Tibial artery (tissue), 4 donors: ENCODE results near the gene RASAL3.

Experiments
- DNase-seq, 2 donors: peaks; one replicate each; pipeline ENCODE4 v3.0.0-alpha.2; 2019
- H3K27ac ChIP-seq, 2 donors: fragments of 200-600 bp; sonication (generic) in 1 of 2; 1 replicate in 1 of 2; 2 replicates in 1 of 2; pipeline ENCODE4 v1.5.1; 2018 to 2019; ENCODE audit warnings: mild to moderate bottlenecking in 1 of 2
- H3K27me3 ChIP-seq, 2 donors: fragments of 200-600 bp; sonication (generic) in 1 of 2; one replicate each; pipeline versions ENCODE4 v1.5.1 to v1.6.0; 2016 to 2019
- H3K36me3 ChIP-seq, 3 donors: fragments of 200-600 bp; sonication (generic) in 2 of 3; one replicate each; pipeline ENCODE4 v1.5.1; 2016 to 2019; ENCODE audit warnings: mild to moderate bottlenecking in 2 of 3
- H3K4me1 ChIP-seq, 4 donors: fragments of 200-600 bp; sonication (generic) in 2 of 4; 1 replicate in 3 of 4; 2 replicates in 1 of 4; pipeline ENCODE4 v1.5.1; 2016 to 2019
- H3K4me3 ChIP-seq, 2 donors: fragments of 200-600 bp; sonication (generic) in 1 of 2; 1 replicate in 1 of 2; 2 replicates in 1 of 2; pipeline ENCODE4 v1.5.1; 2018 to 2019; ENCODE audit warnings: mild to moderate bottlenecking in 2 of 2
- H3K9me3 ChIP-seq, 3 donors: fragments of 200-600 bp; sonication (generic) in 1 of 3; one replicate each; pipeline ENCODE4 v1.5.1; 2016 to 2019
- CTCF ChIP-seq, 2 experiments: fragments of 200-600 bp in 1 of 2; fragments of 450-650 bp in 1 of 2; IDR thresholded peaks; one replicate each; pipeline ENCODE4 v1.5.1; 2017 to 2019; ENCODE audit warnings: antibody characterized with exemption in 2 of 2, mild to moderate bottlenecking in 1 of 2, moderate library complexity in 1 of 2
- intact Hi-C: fragments of 100-400 bp; cut with DNase I; formaldehyde crosslinking; loops from one replicate; pipeline ENCODE4 v1.15.0; 2023; ENCODE audit warnings: low total_unique reads

RASAL3 gene

DNA sequence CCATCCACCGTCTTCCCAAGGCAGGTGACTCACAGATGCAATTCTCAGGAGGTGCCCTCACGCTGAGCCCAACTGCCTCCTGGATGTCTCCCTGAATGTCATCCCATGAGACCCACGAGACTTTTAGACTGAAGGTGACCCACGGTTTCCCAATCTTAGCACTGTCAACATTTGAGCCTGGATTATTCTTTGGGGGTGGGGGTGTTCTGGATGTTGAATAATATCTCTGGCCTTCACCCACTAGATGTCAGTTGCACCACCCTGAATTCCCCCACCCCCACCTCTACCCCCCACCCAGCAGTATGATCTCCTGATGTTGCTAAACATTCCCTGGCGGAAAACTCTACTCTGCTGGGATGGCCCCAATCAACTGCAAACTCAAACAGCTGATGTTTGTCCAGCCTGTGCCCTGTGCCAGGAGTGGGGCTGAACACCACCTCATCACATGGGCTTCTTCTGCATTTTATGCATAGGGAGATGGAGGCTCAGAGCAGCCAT lies 41.8 kb upstream of the RASAL3 start:
- H3K36me3 ChIP-seq, result no peaks in the 10 kb centered on the region
- peaks cover 0 to 12% (median 6%) of the 10 kb centered on the region in 4 donors for H3K4me1 ChIP-seq
- no peak for TF ChIP-seq CTCF (IDR thresholded peaks at IDR 0.05)
- no peak overlapping the region for H3K4me3 ChIP-seq
- no peak for DNase-seq
- intact Hi-C loops, result no loop called here
- peaks cover 0 to 82% of the 10 kb centered on the region in 2 donors for H3K27me3 ChIP-seq
- H3K27ac ChIP-seq, result no peak overlapping the region
- no peaks in the 10 kb centered on the region for H3K9me3 ChIP-seq

- TF ChIP-seq CTCF (IDR thresholded peaks at IDR 0.05), result no peak
- intact Hi-C loops, result no loop called here
- Histone ChIP-seq H3K9me3 (no peaks in the 10 kb centered on the region), H3K27ac (no peak overlapping the region), H3K27me3 (peaks cover 0 to 55% of the 10 kb centered on the region in 2 donors), H3K4me1 (no peaks in the 10 kb centered on the region), H3K4me3 (no peak overlapping the region), H3K36me3 (no peaks in the 10 kb centered on the region)
- no peak for DNase-seq
Measured at GRCh38 chr19:15502264-15502663, 37.9 kb upstream of the RASAL3 start.

- DNase-seq, result no peak
- no peaks in the 10 kb centered on the region for H3K36me3 ChIP-seq
- no peaks in the 10 kb centered on the region for H3K9me3 ChIP-seq
- intact Hi-C loops, result no loop called here
- TF ChIP-seq CTCF (IDR thresholded peaks at IDR 0.05), result no peak
- H3K4me3 ChIP-seq, result no peak overlapping the region
- peaks cover 0 to 48% of the 10 kb centered on the region in 2 donors for H3K27me3 ChIP-seq
- no peaks in the 10 kb centered on the region for H3K4me1 ChIP-seq
- no peak overlapping the region for H3K27ac ChIP-seq
Measured at GRCh38 chr19:15501596-15501995, 37.3 kb upstream of the RASAL3 start.

DNA sequence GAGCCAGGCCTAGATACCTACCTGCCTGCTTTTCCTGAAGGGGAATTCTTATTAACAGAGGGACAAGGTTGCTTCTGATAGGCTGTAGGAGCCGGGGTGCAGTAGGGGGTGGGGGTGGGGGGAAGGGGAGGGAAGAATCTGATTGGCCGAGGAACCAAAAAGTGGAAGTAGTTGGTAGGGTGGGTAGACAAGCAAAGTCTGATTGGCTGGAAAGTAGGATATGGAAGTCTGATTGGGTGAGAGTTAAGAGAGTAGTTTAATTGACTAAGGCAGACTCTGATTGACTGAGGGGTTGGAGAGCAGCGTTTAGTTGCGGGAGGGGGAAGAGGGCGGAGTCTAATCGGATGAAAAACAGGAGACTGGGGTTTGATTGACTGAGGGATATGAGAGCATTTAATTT lies 34.6 kb upstream of the RASAL3 start:
- intact Hi-C loops, result no loop called here
- H3K36me3 ChIP-seq, result no peaks in the 10 kb centered on the region
- DNase-seq, result no peak
- peaks cover 0 to 28% of the 10 kb centered on the region in 2 donors for H3K27me3 ChIP-seq
- H3K4me1 ChIP-seq, result no peaks in the 10 kb centered on the region
- TF ChIP-seq CTCF (IDR thresholded peaks at IDR 0.05), result no peak
- no peak overlapping the region for H3K27ac ChIP-seq
- H3K4me3 ChIP-seq, result no peak overlapping the region
- no peaks in the 10 kb centered on the region for H3K9me3 ChIP-seq

DNA sequence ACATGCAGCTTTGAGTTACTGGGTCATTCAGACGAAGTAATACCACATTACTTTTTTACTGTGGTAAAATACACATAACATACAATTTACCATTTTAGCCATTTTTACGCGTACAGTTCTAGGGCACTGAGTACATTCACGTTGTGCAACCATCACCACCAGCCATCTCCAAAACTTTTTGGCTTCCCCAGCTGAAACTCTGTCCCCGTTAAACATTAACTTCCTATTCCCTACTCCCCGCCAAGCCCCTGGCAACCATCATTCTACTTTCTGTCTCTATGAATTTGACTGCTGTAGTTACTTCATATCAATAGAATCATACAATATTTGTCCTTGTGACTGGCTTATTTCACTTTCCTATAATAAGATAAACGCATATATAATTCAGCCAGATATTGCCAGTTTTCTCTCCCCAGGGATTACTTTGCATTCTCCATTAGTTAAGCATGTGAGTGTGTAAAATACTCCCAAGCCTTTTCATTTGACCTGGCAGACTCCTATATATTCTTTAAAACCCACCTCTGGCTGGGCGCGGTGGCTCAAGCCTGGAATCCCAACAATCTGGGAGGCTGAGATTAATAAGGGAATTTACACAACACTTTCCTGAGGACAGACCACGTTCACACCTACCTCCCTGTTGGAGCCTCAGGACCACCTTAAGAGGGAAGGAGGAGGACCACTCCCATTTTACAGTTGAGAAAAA lies 34.0 kb upstream of the RASAL3 start:
- intact Hi-C loops, result no loop called here

More for the DNA sequence above, 34.0 kb upstream of the RASAL3 start:
- TF ChIP-seq CTCF (IDR thresholded peaks at IDR 0.05), result no peak
- Histone ChIP-seq H3K4me1 (no peaks in the 10 kb centered on the region), H3K27me3 (peaks cover 0 to 23% of the 10 kb centered on the region in 2 donors), H3K4me3 (no peak overlapping the region), H3K9me3 (no peaks in the 10 kb centered on the region), H3K27ac (no peak overlapping the region), H3K36me3 (no peaks in the 10 kb centered on the region)
- DNase-seq, result no peak
